ENCODE data around the gene NRXN2. TPM values are rescaled to one million over a fixed set of nuclear protein-coding genes. Genes with fewer than 3 reads are reported as not detected.
A peak's percentile ranks its signal among the peaks of the same experiment; 100 is the strongest.

Gene NRXN2
- total RNA-seq, 4 donors from 2014 or later, result 1.6 to 4.2 (median 3.0) TPM

GRCh38 chr11:64768300-64768694 is 45.3 kb upstream of the NRXN2 start:
- no peaks in the 10 kb centered on the region for H3K27me3 ChIP-seq
- no peaks in the 10 kb centered on the region for H3K9me3 ChIP-seq
- DNase-seq, result no peak
- H3K27ac ChIP-seq, result peak overlapping the region in 2 of 4 donors; percentile 38 to 60
- no peak for TF ChIP-seq POLR2A (IDR thresholded peaks at IDR 0.05)
- no peak for TF ChIP-seq CTCF (IDR thresholded peaks at IDR 0.05)
- peaks cover 8 to 100% (median 13%) of the 10 kb centered on the region in 3 donors for H3K36me3 ChIP-seq
- H3K4me3 ChIP-seq, result no peak overlapping the region
- H3K4me1 ChIP-seq, result peaks cover 0 to 53% (median 35%) of the 10 kb centered on the region in 4 donors

DNA sequence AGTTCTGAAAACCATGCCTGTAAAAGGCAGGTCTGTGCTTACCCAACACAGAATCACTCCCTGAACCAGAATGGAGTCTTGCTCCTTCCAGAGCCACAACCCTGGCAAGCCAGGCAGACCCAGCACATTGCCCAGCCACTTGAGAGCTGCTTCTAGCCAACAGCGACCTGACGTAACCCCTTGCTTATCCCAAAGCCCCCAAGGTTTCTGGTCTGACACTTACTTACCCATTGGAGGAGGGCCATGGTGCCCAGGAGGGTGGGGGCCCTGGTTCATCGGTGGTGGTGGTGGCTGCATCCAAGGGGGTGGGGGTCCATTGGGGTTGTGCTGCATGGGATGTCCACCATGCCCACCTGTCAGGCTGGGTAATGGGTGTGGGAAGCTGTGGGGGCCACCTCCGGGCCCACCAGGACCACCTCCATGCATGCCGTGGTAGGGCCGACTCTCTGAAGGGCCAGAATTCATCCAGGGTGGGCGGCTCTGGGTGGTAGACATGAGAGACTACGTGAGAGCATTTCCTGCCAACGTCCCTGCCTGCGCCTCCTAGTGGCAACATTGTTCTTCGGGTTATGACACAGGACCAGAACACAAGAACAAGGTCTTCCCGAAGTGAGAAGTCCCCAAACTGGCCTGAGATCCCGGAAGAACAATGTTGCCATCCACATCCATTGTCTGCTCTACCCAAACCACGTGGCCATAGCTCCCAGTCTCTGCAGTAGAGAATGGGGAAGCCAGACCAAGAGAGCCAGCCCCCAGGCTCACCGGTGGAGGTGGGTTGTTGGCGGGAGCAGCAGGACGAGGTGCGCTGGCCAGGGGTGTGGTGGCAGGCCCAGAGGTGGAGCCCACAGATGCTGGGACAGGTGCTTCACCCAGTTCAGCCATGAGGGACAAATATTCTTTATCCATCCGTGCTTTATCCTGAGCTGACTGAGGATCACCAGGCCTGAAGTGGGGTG is 44.6 kb upstream of the NRXN2 start:
- Histone ChIP-seq H3K27ac (peak overlapping the region; percentile 15 to 77 (median 49)), H3K36me3 (peaks cover 8 to 100% (median 13%) of the 10 kb centered on the region in 3 donors), H3K9me3 (no peaks in the 10 kb centered on the region), H3K27me3 (no peaks in the 10 kb centered on the region), H3K4me3 (no peak overlapping the region), H3K4me1 (peaks cover 0 to 53% (median 35%) of the 10 kb centered on the region in 4 donors)
- peak; percentile 73 to 91 (median 89) for DNase-seq
- peak; percentile 65 to 90 (median 68) for TF ChIP-seq CTCF (IDR thresholded peaks at IDR 0.05)
- no peak for TF ChIP-seq POLR2A (IDR thresholded peaks at IDR 0.05)

GRCh38 chr11:64766881-64767280 is 43.9 kb upstream of the NRXN2 start:
- Histone ChIP-seq H3K9me3 (no peaks in the 10 kb centered on the region), H3K4me1 (peaks cover 0 to 59% (median 37%) of the 10 kb centered on the region in 4 donors), H3K4me3 (no peak overlapping the region), H3K27me3 (no peaks in the 10 kb centered on the region), H3K36me3 (peaks cover 8 to 94% (median 13%) of the 10 kb centered on the region in 3 donors), H3K27ac (peak overlapping the region in 2 of 4 donors; percentile 38 to 77)
- no peak for TF ChIP-seq CTCF (IDR thresholded peaks at IDR 0.05)
- no peak for TF ChIP-seq POLR2A (IDR thresholded peaks at IDR 0.05)
- peak in 2 of 3 donors; percentile 38 to 44 for DNase-seq

GRCh38 chr11:64765851-64766665 is 43.1 kb upstream of the NRXN2 start:
- Histone ChIP-seq H3K9me3 (no peaks in the 10 kb centered on the region), H3K36me3 (peaks cover 8 to 86% (median 13%) of the 10 kb centered on the region in 3 donors), H3K27ac (peak overlapping the region in 1 of 4 donors; percentile 25), H3K4me3 (no peak overlapping the region), H3K4me1 (peaks cover 0 to 57% (median 40%) of the 10 kb centered on the region in 4 donors), H3K27me3 (no peaks in the 10 kb centered on the region)
- DNase-seq, result peak in 2 of 3 donors; percentile 17 to 53
- TF ChIP-seq POLR2A (IDR thresholded peaks at IDR 0.05) (no peak), CTCF (IDR thresholded peaks at IDR 0.05) (no peak)

DNA sequence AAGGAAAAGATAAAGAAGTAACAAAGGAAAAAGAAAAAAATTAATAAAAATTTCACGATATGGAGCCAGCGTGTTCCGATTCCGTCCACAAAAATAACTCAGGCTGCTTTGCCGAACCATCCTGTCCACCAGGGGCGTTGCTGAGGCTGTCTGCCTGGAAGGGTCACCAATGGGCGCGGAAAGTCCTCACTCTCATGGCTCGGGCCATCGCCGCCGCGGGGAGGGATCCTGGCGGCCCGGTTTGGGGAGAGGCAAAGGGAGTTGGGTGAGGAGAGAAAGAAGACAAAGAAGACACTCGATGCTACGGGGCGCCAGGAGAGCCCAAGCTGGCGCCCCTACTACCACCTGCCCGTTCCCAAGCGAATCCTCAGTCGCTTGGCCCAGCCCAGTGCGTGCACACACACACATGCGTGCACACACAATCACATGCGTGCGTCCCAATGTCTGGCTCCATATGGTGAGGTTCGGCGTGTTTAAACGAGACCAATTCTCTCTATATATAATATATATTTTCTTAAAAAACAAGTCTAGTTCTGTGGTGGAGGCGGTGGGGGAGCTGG is 42.4 kb upstream of the NRXN2 start:
- DNase-seq, result peak; percentile 36 to 55 (median 46)
- H3K4me1 ChIP-seq, result peaks cover 0 to 57% (median 41%) of the 10 kb centered on the region in 4 donors
- H3K4me3 ChIP-seq, result no peak overlapping the region
- no peaks in the 10 kb centered on the region for H3K27me3 ChIP-seq
- peaks cover 3 to 79% (median 13%) of the 10 kb centered on the region in 3 donors for H3K36me3 ChIP-seq
- no peaks in the 10 kb centered on the region for H3K9me3 ChIP-seq
- peak overlapping the region in 1 of 4 donors; percentile 85 for H3K27ac ChIP-seq
- no peak for TF ChIP-seq POLR2A (IDR thresholded peaks at IDR 0.05)
- peak in 1 of 6 experiments; percentile 9 for TF ChIP-seq CTCF (IDR thresholded peaks at IDR 0.05)
